ENCODE data around the gene CHAD. TPM values are rescaled to one million over a fixed set of nuclear protein-coding genes. Genes with fewer than 3 reads are reported as not detected.
"Not testable (repeated sequence)": the region's sequence is repeated elsewhere in the genome, so short reads cannot be mapped to it uniquely, and the experiment has no call there.

The CHAD gene
- total RNA-seq, 2 donors from 2014 or later: not detected

- peak; percentile 26 for DNase-seq (ENCODE audit: low spot score)
- peaks cover 6% of the 10 kb centered on the region for H3K36me3 Mint-ChIP-seq
- H3K27ac Mint-ChIP-seq: peak overlapping the region in 1 of 2 donors; percentile 78
Measured at GRCh38 chr17:50483266-50483665, 14.6 kb upstream of the CHAD start.

GRCh38 chr17:50482516-50482915 is 13.8 kb upstream of the CHAD start:
- H3K27me3 Mint-ChIP-seq: no peaks in the 10 kb centered on the region
- H3K36me3 Mint-ChIP-seq: peaks cover 6% of the 10 kb centered on the region
- no peaks in the 10 kb centered on the region for H3K9me3 Mint-ChIP-seq
- H3K27ac Mint-ChIP-seq: peak overlapping the region in 1 of 2 donors; percentile 78
- peak; percentile 50 to 66 for ATAC-seq
- peaks cover 26 to 28% of the 10 kb centered on the region in 2 donors for H3K4me1 Mint-ChIP-seq (ENCODE audit: low read depth in 2 of 2)
- DNase-seq (ENCODE audit: low spot score): peak; percentile 78
- no peak overlapping the region for H3K4me3 Mint-ChIP-seq

More at GRCh38 chr17:50483266-50483665, 14.6 kb upstream of the CHAD start:
- ATAC-seq: no peak
- H3K4me1 Mint-ChIP-seq (ENCODE audit: low read depth in 2 of 2): peaks cover 22 to 24% of the 10 kb centered on the region in 2 donors
- no peaks in the 10 kb centered on the region for H3K27me3 Mint-ChIP-seq
- no peak overlapping the region for H3K4me3 Mint-ChIP-seq
- no peaks in the 10 kb centered on the region for H3K9me3 Mint-ChIP-seq

- Mint-ChIP-seq H3K4me1 (ENCODE audit: low read depth in 2 of 2) (peaks cover 26 to 28% of the 10 kb centered on the region in 2 donors), H3K36me3 (peaks cover 6% of the 10 kb centered on the region), H3K27ac (no peak overlapping the region), H3K27me3 (no peaks in the 10 kb centered on the region), H3K9me3 (no peaks in the 10 kb centered on the region), H3K4me3 (no peak overlapping the region)
- ATAC-seq (no peak), DNase-seq (ENCODE audit: low spot score) (peak; percentile 45)
Measured at GRCh38 chr17:50482110-50482509, 13.4 kb upstream of the CHAD start.

- peaks cover 26 to 28% of the 10 kb centered on the region in 2 donors for H3K4me1 Mint-ChIP-seq (ENCODE audit: low read depth in 2 of 2)
- no peaks in the 10 kb centered on the region for H3K27me3 Mint-ChIP-seq
- ATAC-seq (no peak), DNase-seq (ENCODE audit: low spot score) (no peak)
- peaks cover 6% of the 10 kb centered on the region for H3K36me3 Mint-ChIP-seq
- no peaks in the 10 kb centered on the region for H3K9me3 Mint-ChIP-seq
- no peak overlapping the region for H3K4me3 Mint-ChIP-seq
- no peak overlapping the region for H3K27ac Mint-ChIP-seq
Measured at GRCh38 chr17:50481648-50482047, 13.0 kb upstream of the CHAD start.

- Mint-ChIP-seq H3K27ac (no peak overlapping the region), H3K27me3 (peaks cover 0 to 3% of the 10 kb centered on the region in 2 donors)
- no peak for ATAC-seq
Measured at GRCh38 chr17:50480854-50481490, 12.3 kb upstream of the CHAD start.

GRCh38 chr17:50480142-50480764 is 11.6 kb upstream of the CHAD start:
- peak overlapping the region; percentile 84 for H3K4me3 Mint-ChIP-seq
- peaks cover 26 to 28% of the 10 kb centered on the region in 2 donors for H3K4me1 Mint-ChIP-seq (ENCODE audit: low read depth in 2 of 2)
- peaks cover 6% of the 10 kb centered on the region for H3K36me3 Mint-ChIP-seq
- no peaks in the 10 kb centered on the region for H3K9me3 Mint-ChIP-seq
- no peak for ATAC-seq
- peak overlapping the region in 1 of 2 donors; percentile 87 for H3K27ac Mint-ChIP-seq
- peak; percentile 18 for DNase-seq (ENCODE audit: low spot score)
- peaks cover 0 to 3% of the 10 kb centered on the region in 2 donors for H3K27me3 Mint-ChIP-seq

More at GRCh38 chr17:50480854-50481490, 12.3 kb upstream of the CHAD start:
- H3K36me3 Mint-ChIP-seq: peaks cover 6% of the 10 kb centered on the region
- H3K9me3 Mint-ChIP-seq: no peaks in the 10 kb centered on the region
- no peak for DNase-seq (ENCODE audit: low spot score)
- peaks cover 26 to 28% of the 10 kb centered on the region in 2 donors for H3K4me1 Mint-ChIP-seq (ENCODE audit: low read depth in 2 of 2)
- no peak overlapping the region for H3K4me3 Mint-ChIP-seq

GRCh38 chr17:50479522-50480141 is 11.0 kb upstream of the CHAD start:
- peak overlapping the region; percentile 84 for H3K4me3 Mint-ChIP-seq
- DNase-seq (ENCODE audit: low spot score) (peak; percentile 62), ATAC-seq (peak in 1 of 2 donors; percentile 45)
- peaks cover 6% of the 10 kb centered on the region for H3K36me3 Mint-ChIP-seq
- peak overlapping the region; percentile 67 to 87 for H3K27ac Mint-ChIP-seq
- H3K9me3 Mint-ChIP-seq: no peaks in the 10 kb centered on the region
- H3K27me3 Mint-ChIP-seq: peaks cover 0 to 3% of the 10 kb centered on the region in 2 donors
- peaks cover 26 to 28% of the 10 kb centered on the region in 2 donors for H3K4me1 Mint-ChIP-seq (ENCODE audit: low read depth in 2 of 2)

- peaks cover 6% of the 10 kb centered on the region for H3K36me3 Mint-ChIP-seq
- no peaks in the 10 kb centered on the region for H3K9me3 Mint-ChIP-seq
- ATAC-seq (peak; percentile 96 to 97), DNase-seq (ENCODE audit: low spot score) (peak; percentile 90)
- H3K27ac Mint-ChIP-seq: peak within 1 kb of the TSS; percentile 87 to 89
- peaks cover 26 to 28% of the 10 kb centered on the region in 2 donors for H3K4me1 Mint-ChIP-seq (ENCODE audit: low read depth in 2 of 2)
- H3K4me3 Mint-ChIP-seq: peak within 1 kb of the TSS; percentile 86
- peaks cover 0 to 3% of the 10 kb centered on the region in 2 donors for H3K27me3 Mint-ChIP-seq
Measured at GRCh38 chr17:50478391-50479381, 10.0 kb upstream of the CHAD start, which contains the start of gene RSAD1. Gene RSAD1 (plus strand): TSS chr17:50478860. CDS start chr17:50478885, 25 bp downstream.

- DNase-seq (ENCODE audit: low spot score) (no peak), ATAC-seq (no peak)
- no peaks in the 10 kb centered on the region for H3K9me3 Mint-ChIP-seq
- H3K4me3 Mint-ChIP-seq: peak overlapping the region; percentile 86
- peak overlapping the region; percentile 87 to 89 for H3K27ac Mint-ChIP-seq
- peaks cover 0 to 3% of the 10 kb centered on the region in 2 donors for H3K27me3 Mint-ChIP-seq
- peaks cover 5% of the 10 kb centered on the region for H3K36me3 Mint-ChIP-seq
- H3K4me1 Mint-ChIP-seq (ENCODE audit: low read depth in 2 of 2): peaks cover 26 to 28% of the 10 kb centered on the region in 2 donors
Measured at GRCh38 chr17:50477976-50478375, 9.3 kb upstream of the CHAD start.

- no peaks in the 10 kb centered on the region for H3K36me3 Mint-ChIP-seq
- H3K9me3 Mint-ChIP-seq: no peaks in the 10 kb centered on the region
- H3K4me1 Mint-ChIP-seq (ENCODE audit: low read depth in 2 of 2): peaks cover 19 to 20% of the 10 kb centered on the region in 2 donors
- no peak for ATAC-seq
- H3K4me3 Mint-ChIP-seq: no peak overlapping the region
- DNase-seq (ENCODE audit: low spot score): peak; percentile 16
- peaks cover 0 to 3% of the 10 kb centered on the region in 2 donors for H3K27me3 Mint-ChIP-seq
- no peak overlapping the region for H3K27ac Mint-ChIP-seq
Measured at GRCh38 chr17:50476545-50477315, 8.1 kb upstream of the CHAD start.

- H3K4me3 Mint-ChIP-seq, H3K27ac Mint-ChIP-seq: not testable (repeated sequence)
Measured at GRCh38 chr17:50475775-50476544, 7.3 kb upstream of the CHAD start.

GRCh38 chr17:50475362-50475761 is 6.7 kb upstream of the CHAD start:
- peaks cover 19 to 20% of the 10 kb centered on the region in 2 donors for H3K4me1 Mint-ChIP-seq (ENCODE audit: low read depth in 2 of 2)
- no peaks in the 10 kb centered on the region for H3K9me3 Mint-ChIP-seq
- DNase-seq (ENCODE audit: low spot score) (no peak), ATAC-seq (no peak)
- H3K27me3 Mint-ChIP-seq: peaks cover 0 to 6% of the 10 kb centered on the region in 2 donors
- H3K36me3 Mint-ChIP-seq: no peaks in the 10 kb centered on the region
- no peak overlapping the region for H3K4me3 Mint-ChIP-seq
- no peak overlapping the region for H3K27ac Mint-ChIP-seq

More at GRCh38 chr17:50475775-50476544, 7.3 kb upstream of the CHAD start:
- ATAC-seq; H3K27me3 Mint-ChIP-seq; H3K9me3 Mint-ChIP-seq; DNase-seq (ENCODE audit: low spot score); H3K36me3 Mint-ChIP-seq: not testable (repeated sequence)
- H3K4me1 Mint-ChIP-seq (ENCODE audit: low read depth in 2 of 2): peaks cover 19 to 20% of the 10 kb centered on the region in 2 donors

Data from natural killer cell treated with Interleukin-12 subunit alpha and Interleukin-12 subunit beta and Interleukin-15 and Interleukin-18, amount 100 ng/mL, for 72 hours (primary cell).